LNCAP (cell line): ENCODE results near the gene PCBP4.

Source experiments
- CTCF ChIP-seq: fragments of 450-650 bp; IDR thresholded peaks from 2 replicates; pipeline ENCODE4 v1.5.1; 2017; ENCODE audit warnings: mild to moderate bottlenecking

Gene PCBP4

GRCh38 chr3:51960386-51960785, 6.9 kb downstream of the PCBP4 start:
- no peak for TF ChIP-seq CTCF

- TF ChIP-seq CTCF, result no peak
Measured at GRCh38 chr3:51959651-51960050, 7.6 kb downstream of the PCBP4 start.

GRCh38 chr3:51958603-51959521, 8.4 kb downstream of the PCBP4 start:
- no peak for TF ChIP-seq CTCF

- no peak for TF ChIP-seq CTCF
Measured at GRCh38 chr3:51957520-51958205, 9.6 kb downstream of the PCBP4 start.

- no peak for TF ChIP-seq CTCF
Measured at GRCh38 chr3:51955893-51956770, 11.1 kb downstream of the PCBP4 start.

GRCh38 chr3:51955175-51955892, 11.9 kb downstream of the PCBP4 start, which contains the start of gene GPR62:
TSS of gene GPR62 (plus strand) at chr3:51955381. CDS start at chr3:51955653, 272 bp downstream.
- no peak for TF ChIP-seq CTCF

GRCh38 chr3:51954713-51955112, 12.5 kb downstream of the PCBP4 start:
- TF ChIP-seq CTCF, result no peak
